Left ventricle myocardium inferior (tissue), 1 donor: ENCODE measurements around the gene BARHL2. TPM values are rescaled to one million over a fixed set of nuclear protein-coding genes. Genes with fewer than 3 reads are reported as not detected.

Experiments
- DNase-seq: peaks from one replicate; pipeline ENCODE4 v3.0.0-alpha.2; 2020
- H3K27ac ChIP-seq: fragments of 200-600 bp; replicated peaks from 2 replicates; pipeline ENCODE4 v1.8.0; 2021
- H3K27me3 ChIP-seq: fragments of 200-600 bp; 2 replicates; pipeline ENCODE4 v1.8.0; 2021; ENCODE audit warnings: low read depth
- H3K36me3 ChIP-seq: fragments of 200-600 bp; 2 replicates; pipeline ENCODE4 v1.8.0; 2021
- H3K4me1 ChIP-seq: fragments of 200-600 bp; 2 replicates; pipeline ENCODE4 v1.8.0; 2021
- H3K4me3 ChIP-seq: fragments of 200-600 bp; 2 replicates; pipeline ENCODE4 v1.8.0; 2021; ENCODE audit warnings: mild to moderate bottlenecking, moderate library complexity
- H3K9me3 ChIP-seq: fragments of 200-600 bp; replicated peaks from 2 replicates; pipeline ENCODE4 v1.8.0; 2021
- intact Hi-C: fragments of 100-400 bp; cut with micrococcal nuclease; formaldehyde crosslinking; loops from one replicate; pipeline ENCODE4 v1.11.0; 2022
- total RNA-seq: library from RNA; stranded (reverse); fragmentation: NEBNext Ultra II Directional; extraction: Animal tissue kit (Norgen Biotek cat#: 25700); gene quantifications from one replicate; pipeline ENCODE4 v1.2.1, GENCODE V29; 2021
- TF ChIP-seq, protein P1 (sequence below): fragments of 200-600 bp; IDR thresholded peaks from 2 replicates; pipeline ENCODE4 v1.8.0; 2021; ENCODE audit warnings: antibody characterized with exemption, mild to moderate bottlenecking, borderline replicate concordance
- donor health status: DM: no; HTN: yes; CAD: no; lungs with severe emphysema.

The BARHL2 gene
- total RNA-seq, 1 donor from 2014 or later, result not detected

DNA sequence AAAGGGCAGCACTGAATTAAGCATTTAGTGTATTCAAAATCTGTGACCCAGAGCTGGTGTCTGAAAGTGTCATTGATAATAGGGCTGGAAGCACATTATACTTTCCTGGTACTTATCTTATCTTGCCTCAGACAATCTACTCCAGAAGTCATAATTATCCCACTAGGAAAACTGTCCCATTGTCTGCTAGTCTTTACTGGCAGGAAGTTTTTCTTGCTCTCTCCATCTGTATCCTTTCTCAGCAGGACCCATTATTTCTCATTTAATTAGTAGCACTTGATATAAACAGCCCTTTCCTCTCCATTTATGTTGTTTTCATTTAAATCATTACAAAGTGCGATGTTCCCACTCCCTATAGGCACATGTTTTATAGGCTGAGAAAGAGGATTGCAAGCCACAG, 36.5 kb upstream of the BARHL2 start:
- Histone ChIP-seq H3K27ac (no peak overlapping the region), H3K27me3 (peaks cover 73% of the 10 kb centered on the region), H3K36me3 (no peaks in the 10 kb centered on the region), H3K9me3 (no peaks in the 10 kb centered on the region), H3K4me1 (no peaks in the 10 kb centered on the region), H3K4me3 (no peak overlapping the region)
- intact Hi-C loops, result no loop called here
- no peak for DNase-seq
- TF ChIP-seq, protein P1, sequence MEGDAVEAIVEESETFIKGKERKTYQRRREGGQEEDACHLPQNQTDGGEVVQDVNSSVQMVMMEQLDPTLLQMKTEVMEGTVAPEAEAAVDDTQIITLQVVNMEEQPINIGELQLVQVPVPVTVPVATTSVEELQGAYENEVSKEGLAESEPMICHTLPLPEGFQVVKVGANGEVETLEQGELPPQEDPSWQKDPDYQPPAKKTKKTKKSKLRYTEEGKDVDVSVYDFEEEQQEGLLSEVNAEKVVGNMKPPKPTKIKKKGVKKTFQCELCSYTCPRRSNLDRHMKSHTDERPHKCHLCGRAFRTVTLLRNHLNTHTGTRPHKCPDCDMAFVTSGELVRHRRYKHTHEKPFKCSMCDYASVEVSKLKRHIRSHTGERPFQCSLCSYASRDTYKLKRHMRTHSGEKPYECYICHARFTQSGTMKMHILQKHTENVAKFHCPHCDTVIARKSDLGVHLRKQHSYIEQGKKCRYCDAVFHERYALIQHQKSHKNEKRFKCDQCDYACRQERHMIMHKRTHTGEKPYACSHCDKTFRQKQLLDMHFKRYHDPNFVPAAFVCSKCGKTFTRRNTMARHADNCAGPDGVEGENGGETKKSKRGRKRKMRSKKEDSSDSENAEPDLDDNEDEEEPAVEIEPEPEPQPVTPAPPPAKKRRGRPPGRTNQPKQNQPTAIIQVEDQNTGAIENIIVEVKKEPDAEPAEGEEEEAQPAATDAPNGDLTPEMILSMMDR, result no peak

DNA sequence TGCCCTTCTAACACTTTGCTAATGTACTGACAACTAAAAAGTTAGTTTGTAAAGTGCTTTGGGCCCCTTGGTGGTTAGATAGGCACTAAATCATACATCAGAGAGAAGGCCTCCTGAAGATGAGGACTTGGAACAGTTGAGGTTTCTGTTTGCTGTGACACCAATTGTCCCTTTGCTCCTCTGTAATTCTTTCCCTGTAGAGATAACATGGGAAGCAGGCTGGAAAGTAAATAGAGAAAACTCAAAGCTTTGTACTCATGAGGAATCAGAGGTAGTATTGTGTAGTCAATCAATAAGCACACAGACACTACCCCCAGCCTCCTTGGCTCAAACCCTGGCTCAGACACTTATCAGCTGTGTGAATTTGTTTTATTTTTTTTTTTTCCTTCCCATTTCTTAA, 31.6 kb upstream of the BARHL2 start:
- TF ChIP-seq, protein P1, result no peak
- Histone ChIP-seq H3K27ac (no peak overlapping the region), H3K9me3 (no peaks in the 10 kb centered on the region), H3K27me3 (peaks cover 58% of the 10 kb centered on the region), H3K4me3 (no peak overlapping the region), H3K4me1 (no peaks in the 10 kb centered on the region), H3K36me3 (no peaks in the 10 kb centered on the region)
- no peak for DNase-seq
- intact Hi-C loops, result no loop called here

DNA sequence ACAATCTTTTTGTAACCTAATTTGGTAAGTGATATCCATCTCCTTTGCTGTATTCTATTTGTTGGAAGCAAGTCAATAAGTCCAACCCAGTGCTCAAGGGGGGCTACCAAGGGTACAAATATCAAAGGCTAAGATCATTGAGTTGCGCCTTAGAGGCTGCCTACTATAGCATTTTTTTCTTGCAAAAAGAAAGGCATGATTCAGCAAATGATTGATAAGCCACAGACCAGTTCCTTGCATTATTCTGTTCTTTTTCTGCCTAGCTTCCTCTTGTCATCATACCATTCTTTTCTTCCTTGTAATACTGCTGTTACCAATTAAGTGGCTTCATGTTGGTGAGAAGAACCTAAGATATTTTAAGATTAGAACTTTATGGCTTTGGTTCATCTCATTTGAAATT, 29.8 kb upstream of the BARHL2 start:
- intact Hi-C loops, result no loop called here
- no peaks in the 10 kb centered on the region for H3K4me1 ChIP-seq

DNA sequence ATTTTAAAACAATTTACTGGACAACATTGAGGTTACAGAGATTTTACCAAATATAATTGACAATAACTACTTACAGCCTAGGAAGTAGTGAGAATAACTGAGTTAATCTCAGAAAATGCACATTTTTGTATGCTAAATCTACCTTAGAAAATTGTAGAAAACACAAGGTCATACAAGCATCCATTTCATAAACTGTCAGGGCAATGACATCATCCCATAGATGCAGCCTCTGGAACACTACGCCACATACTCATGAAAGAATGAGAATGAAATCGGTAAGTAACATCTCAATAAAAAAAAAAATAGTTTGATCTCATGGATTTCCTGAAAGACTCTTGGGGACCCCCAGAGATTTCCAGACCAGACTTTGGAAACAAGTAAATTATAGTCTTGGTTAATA, 28.9 kb upstream of the BARHL2 start:
- intact Hi-C loops, result no loop called here
- H3K4me3 ChIP-seq, result no peak overlapping the region
- TF ChIP-seq, protein P1, result no peak
- no peaks in the 10 kb centered on the region for H3K9me3 ChIP-seq
- no peak overlapping the region for H3K27ac ChIP-seq
- H3K36me3 ChIP-seq, result no peaks in the 10 kb centered on the region
- peaks cover 61% of the 10 kb centered on the region for H3K27me3 ChIP-seq
- no peaks in the 10 kb centered on the region for H3K4me1 ChIP-seq
- no peak for DNase-seq

More for the DNA sequence above, 29.8 kb upstream of the BARHL2 start:
- no peaks in the 10 kb centered on the region for H3K9me3 ChIP-seq
- peaks cover 59% of the 10 kb centered on the region for H3K27me3 ChIP-seq
- H3K4me3 ChIP-seq, result no peak overlapping the region
- no peaks in the 10 kb centered on the region for H3K36me3 ChIP-seq
- TF ChIP-seq, protein P1, result no peak
- no peak for DNase-seq
- H3K27ac ChIP-seq, result no peak overlapping the region

DNA sequence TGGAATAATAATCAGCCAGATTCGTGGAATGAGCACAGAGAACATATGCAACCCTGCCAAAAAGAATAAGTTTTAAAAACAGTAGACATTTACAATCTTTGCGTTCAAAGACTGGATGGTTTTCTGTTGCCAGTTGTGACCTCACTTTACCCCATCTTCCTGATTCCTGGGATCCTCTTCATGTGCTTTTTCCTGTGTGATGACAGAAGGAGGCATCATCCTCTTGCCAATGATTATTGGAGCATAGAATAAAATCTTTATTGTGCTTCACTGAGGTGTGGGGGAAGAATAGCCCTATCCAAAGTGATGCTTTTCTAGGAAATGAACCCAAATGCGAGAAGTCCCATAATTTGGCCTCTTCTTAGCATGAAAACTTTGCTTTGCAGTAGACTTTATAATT, 15.0 kb upstream of the BARHL2 start:
- no peak overlapping the region for H3K27ac ChIP-seq
- no peaks in the 10 kb centered on the region for H3K9me3 ChIP-seq
- intact Hi-C loops, result no loop called here
- DNase-seq, result no peak
- no peaks in the 10 kb centered on the region for H3K36me3 ChIP-seq
- peaks cover 28% of the 10 kb centered on the region for H3K4me1 ChIP-seq
- H3K4me3 ChIP-seq, result no peak overlapping the region
- TF ChIP-seq, protein P1, result no peak
- H3K27me3 ChIP-seq, result peaks cover 100% of the 10 kb centered on the region
